Liver (tissue), 9 donors: Measurements from ENCODE around the gene PTRH2. TPM values are rescaled to one million over a fixed set of nuclear protein-coding genes. Genes with fewer than 3 reads are reported as not detected.

Source experiments
- DNase-seq: peaks from one replicate; pipeline ENCODE4 v3.0.0-alpha.2; 2017; ENCODE audit warnings: low spot score
- H3K27ac ChIP-seq, 2 donors: one replicate each; pipeline ENCODE4 v1.7.0; 2013; ENCODE audit warnings: inconsistent platforms in 2 of 2, low read length in 2 of 2, control low read depth in 1 of 2, low read depth in 1 of 2, mild to moderate bottlenecking in 1 of 2
- H3K27me3 ChIP-seq, 4 donors: one replicate each; pipeline versions ENCODE4 v1.6.1 to v1.7.0; 2013; ENCODE audit warnings: low read length in 3 of 4, inconsistent platforms in 1 of 4, mild to moderate bottlenecking in 1 of 4, moderate library complexity in 1 of 4; ENCODE audit not compliant: control insufficient read depth in 4 of 4, insufficient read depth in 4 of 4
- H3K36me3 ChIP-seq, 4 donors: one replicate each; pipeline versions ENCODE4 v1.6.1 to v1.7.0; 2013; ENCODE audit warnings: low read length in 3 of 4, mild to moderate bottlenecking in 3 of 4, low read depth in 1 of 4, moderate library complexity in 1 of 4; ENCODE audit not compliant: control insufficient read depth in 4 of 4, insufficient read depth in 3 of 4
- H3K4me1 ChIP-seq, 4 donors: one replicate each; pipeline versions ENCODE4 v1.6.1 to v1.7.0; 2013; ENCODE audit warnings: low read length in 3 of 4, mild to moderate bottlenecking in 3 of 4, moderate library complexity in 1 of 4; ENCODE audit not compliant: control insufficient read depth in 4 of 4, insufficient read depth in 4 of 4
- H3K4me3 ChIP-seq, 3 donors: one replicate each; pipeline versions ENCODE4 v1.6.1 to v1.7.0; 2013; ENCODE audit warnings: low read length in 3 of 3, control low read depth in 1 of 3, low read depth in 1 of 3, mild to moderate bottlenecking in 1 of 3
- H3K9ac ChIP-seq, 2 donors: one replicate each; pipeline ENCODE4 v1.7.0; 2013; ENCODE audit warnings: low read length in 2 of 2, mild to moderate bottlenecking in 2 of 2, moderate library complexity in 2 of 2, control low read depth in 1 of 2, low read depth in 1 of 2
- H3K9me3 ChIP-seq, 4 donors: one replicate each; pipeline versions ENCODE4 v1.6.1 to v1.7.0; 2013; ENCODE audit warnings: low read length in 3 of 4; ENCODE audit not compliant: control insufficient read depth in 4 of 4
- EGR1 ChIP-seq, 2 donors: IDR thresholded peaks; 2 replicates each; pipeline ENCODE4 v1.6.1; 2016 to 2018; ENCODE audit warnings: antibody characterized with exemption in 2 of 2, low read depth in 2 of 2
- FOXA1 ChIP-seq: IDR thresholded peaks from 2 replicates; pipeline ENCODE4 v1.6.1; 2016; ENCODE audit warnings: antibody characterized with exemption
- FOXA2 ChIP-seq: IDR thresholded peaks from 2 replicates; pipeline ENCODE4 v1.6.1; 2016; ENCODE audit warnings: antibody characterized with exemption
- GABPA ChIP-seq, 2 donors: IDR thresholded peaks in 1 of 2; conservative IDR thresholded peaks in 1 of 2; 2 replicates each; pipeline ENCODE4 v1.6.1; 2016; ENCODE audit warnings: antibody characterized with exemption in 2 of 2, mild to moderate bottlenecking in 1 of 2, moderate library complexity in 1 of 2
- HNF4A ChIP-seq, 2 donors: conservative IDR thresholded peaks; 2 replicates each; pipeline ENCODE4 v1.6.1; 2016; ENCODE audit warnings: antibody characterized with exemption in 2 of 2, mild to moderate bottlenecking in 2 of 2
- HNF4G ChIP-seq: IDR thresholded peaks from 2 replicates; pipeline ENCODE4 v1.6.1; 2016; ENCODE audit warnings: antibody characterized with exemption
- JUND ChIP-seq, 2 donors: IDR thresholded peaks; 2 replicates each; pipeline ENCODE4 v1.6.1; 2016; ENCODE audit warnings: antibody characterized with exemption in 2 of 2
- NR2F2 ChIP-seq: IDR thresholded peaks from 2 replicates; pipeline ENCODE4 v1.6.1; 2016; ENCODE audit warnings: antibody characterized with exemption
- RAD21 ChIP-seq, 2 donors: IDR thresholded peaks; 2 replicates each; pipeline ENCODE4 v1.6.1; 2016; ENCODE audit warnings: antibody characterized with exemption in 2 of 2, mild to moderate bottlenecking in 2 of 2
- RXRA ChIP-seq, 2 donors: IDR thresholded peaks; 2 replicates each; pipeline ENCODE4 v1.6.1; 2017 to 2018; ENCODE audit warnings: antibody characterized with exemption in 2 of 2, mild to moderate bottlenecking in 1 of 2
- SP1 ChIP-seq: IDR thresholded peaks from 2 replicates; pipeline ENCODE4 v1.6.1; 2018; ENCODE audit warnings: antibody characterized with exemption, mild to moderate bottlenecking
- TAF1 ChIP-seq: conservative IDR thresholded peaks from 2 replicates; pipeline ENCODE4 v1.6.1; 2016; ENCODE audit warnings: antibody characterized with exemption, mild to moderate bottlenecking
- YY1 ChIP-seq: IDR thresholded peaks from 2 replicates; pipeline ENCODE4 v1.6.1; 2016; ENCODE audit warnings: antibody characterized with exemption, mild to moderate bottlenecking
- WGBS: extraction: QIAGEN DNeasy Blood & Tissue Kit; methylation state at CpG from one replicate; pipeline ENCODE4 v1.1.7; 2013; 5-methylcytosine and 5-hydroxymethylcytosine counted together
- polyA plus RNA-seq, 2 donors: library from polyadenylated mRNA; stranded (reverse) in 1 of 2; unstranded in 1 of 2; fragments of 200-250 nt in 1 of 2; fragments of >200 nt in 1 of 2; fragmentation: Nextera tagmentation in 1 of 2; extraction: Ambion mirVana in 1 of 2; gene quantifications; one replicate each; pipeline versions ENCODE4 v1.2.1 to v1.2.3, GENCODE V29; 2013 to 2015
- total RNA-seq, 2 donors: library from RNA; depleted of rRNA; stranded (reverse); fragments of >200 nt; gene quantifications; one replicate each; pipeline ENCODE4 v1.2.3, GENCODE V29; 2014
- TF ChIP-seq, protein P1 (sequence below): IDR thresholded peaks from 2 replicates; pipeline ENCODE4 v1.6.1; 2016; ENCODE audit warnings: antibody characterized with exemption
- TF ChIP-seq, protein P2 (sequence below): IDR thresholded peaks from 2 replicates; pipeline ENCODE4 v1.6.1; 2016; ENCODE audit warnings: antibody characterized with exemption
- TF ChIP-seq, protein P3 (sequence below): IDR thresholded peaks from 2 replicates; pipeline ENCODE4 v1.6.1; 2016; ENCODE audit warnings: antibody characterized with exemption
- TF ChIP-seq, protein P4 (sequence below): IDR thresholded peaks from 2 replicates; pipeline ENCODE4 v1.6.1; 2016; ENCODE audit warnings: antibody characterized with exemption, mild to moderate bottlenecking
- donor health status: healthy.
- donor health status: healthy.
- donor health status: healthy.
- donor health status: healthy.
- donor health status: healthy.

Gene PTRH2
- total and polyA plus RNA-seq, 4 donors = 9.7 to 39.1 (median 23.1) TPM

DNA sequence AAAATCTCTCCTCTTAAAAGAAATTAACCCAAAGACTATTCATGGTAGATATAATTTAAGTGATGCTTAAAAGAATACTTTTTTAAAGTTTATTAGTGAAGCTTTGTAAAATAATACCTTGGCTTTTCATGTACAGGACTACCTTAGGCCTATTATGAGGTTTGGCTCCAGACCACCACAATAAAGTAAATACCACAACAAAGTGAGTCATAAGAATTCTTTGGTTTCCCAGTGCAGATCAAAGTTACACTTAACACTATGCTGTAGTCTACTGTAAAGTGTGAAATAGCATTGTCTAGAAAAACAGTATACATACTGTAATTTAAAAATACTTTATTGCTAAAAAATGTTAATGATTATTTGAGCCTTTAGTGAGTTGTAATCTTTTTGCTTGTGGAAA, 55.9 kb downstream of the PTRH2 start (continued):
- no peak for TF ChIP-seq EGR1 (IDR thresholded peaks at IDR 0.05; ENCODE audit: low read depth in 2 of 2)
- TF ChIP-seq HNF4G = no peak
- no peak for TF ChIP-seq TAF1
- TF ChIP-seq YY1 = no peak
- no peak for TF ChIP-seq FOXA2
- TF ChIP-seq RXRA (IDR thresholded peaks at IDR 0.05) = no peak
- TF ChIP-seq, protein P1, sequence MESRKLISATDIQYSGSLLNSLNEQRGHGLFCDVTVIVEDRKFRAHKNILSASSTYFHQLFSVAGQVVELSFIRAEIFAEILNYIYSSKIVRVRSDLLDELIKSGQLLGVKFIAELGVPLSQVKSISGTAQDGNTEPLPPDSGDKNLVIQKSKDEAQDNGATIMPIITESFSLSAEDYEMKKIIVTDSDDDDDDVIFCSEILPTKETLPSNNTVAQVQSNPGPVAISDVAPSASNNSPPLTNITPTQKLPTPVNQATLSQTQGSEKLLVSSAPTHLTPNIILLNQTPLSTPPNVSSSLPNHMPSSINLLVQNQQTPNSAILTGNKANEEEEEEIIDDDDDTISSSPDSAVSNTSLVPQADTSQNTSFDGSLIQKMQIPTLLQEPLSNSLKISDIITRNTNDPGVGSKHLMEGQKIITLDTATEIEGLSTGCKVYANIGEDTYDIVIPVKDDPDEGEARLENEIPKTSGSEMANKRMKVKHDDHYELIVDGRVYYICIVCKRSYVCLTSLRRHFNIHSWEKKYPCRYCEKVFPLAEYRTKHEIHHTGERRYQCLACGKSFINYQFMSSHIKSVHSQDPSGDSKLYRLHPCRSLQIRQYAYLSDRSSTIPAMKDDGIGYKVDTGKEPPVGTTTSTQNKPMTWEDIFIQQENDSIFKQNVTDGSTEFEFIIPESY = no peak
- no peak for TF ChIP-seq HNF4A (conservative IDR thresholded peaks at IDR 0.05)

DNA sequence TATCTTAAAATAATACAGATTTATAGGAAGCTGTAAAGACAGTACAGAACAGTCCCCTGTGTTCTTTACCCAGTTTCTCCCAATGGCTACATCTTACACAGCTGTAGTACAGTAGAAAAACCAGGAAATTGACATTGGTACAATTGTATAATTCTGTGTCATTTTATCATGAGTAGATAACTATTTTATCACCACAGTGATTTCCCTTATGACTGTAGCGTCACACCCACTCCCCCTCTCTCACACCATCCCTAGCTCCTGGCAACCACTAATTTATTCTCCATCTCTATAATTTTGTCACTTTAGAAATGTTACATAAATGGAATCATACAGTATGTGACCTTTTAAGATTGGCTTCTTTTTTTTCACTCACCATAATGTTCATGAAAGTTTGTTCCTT, 56.6 kb downstream of the PTRH2 start:
- Histone ChIP-seq H3K4me3 (no peak overlapping the region), H3K9me3 (no peaks in the 10 kb centered on the region), H3K27me3 (no peaks in the 10 kb centered on the region), H3K4me1 (no peaks in the 10 kb centered on the region), H3K27ac (no peak overlapping the region), H3K9ac (no peak overlapping the region), H3K36me3 (peaks cover 13 to 62% (median 54%) of the 10 kb centered on the region in 4 donors)
- TF ChIP-seq JUND (IDR thresholded peaks at IDR 0.05) (no peak), GABPA (IDR thresholded peaks at IDR 0.05 in 1 of 2, conservative IDR thresholded peaks at IDR 0.05 in 1 of 2) (no peak), SP1 (no peak), RAD21 (IDR thresholded peaks at IDR 0.05) (no peak), RXRA (IDR thresholded peaks at IDR 0.05) (no peak), TAF1 (no peak), FOXA1 (no peak), YY1 (no peak), HNF4A (conservative IDR thresholded peaks at IDR 0.05) (no peak), FOXA2 (no peak), NR2F2 (no peak)
- TF ChIP-seq, protein P1 = no peak
- TF ChIP-seq, protein P2, sequence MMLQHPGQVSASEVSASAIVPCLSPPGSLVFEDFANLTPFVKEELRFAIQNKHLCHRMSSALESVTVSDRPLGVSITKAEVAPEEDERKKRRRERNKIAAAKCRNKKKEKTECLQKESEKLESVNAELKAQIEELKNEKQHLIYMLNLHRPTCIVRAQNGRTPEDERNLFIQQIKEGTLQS = no peak
- TF ChIP-seq, protein P3, sequence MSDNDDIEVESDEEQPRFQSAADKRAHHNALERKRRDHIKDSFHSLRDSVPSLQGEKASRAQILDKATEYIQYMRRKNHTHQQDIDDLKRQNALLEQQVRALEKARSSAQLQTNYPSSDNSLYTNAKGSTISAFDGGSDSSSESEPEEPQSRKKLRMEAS = no peak
- TF ChIP-seq, protein P4, sequence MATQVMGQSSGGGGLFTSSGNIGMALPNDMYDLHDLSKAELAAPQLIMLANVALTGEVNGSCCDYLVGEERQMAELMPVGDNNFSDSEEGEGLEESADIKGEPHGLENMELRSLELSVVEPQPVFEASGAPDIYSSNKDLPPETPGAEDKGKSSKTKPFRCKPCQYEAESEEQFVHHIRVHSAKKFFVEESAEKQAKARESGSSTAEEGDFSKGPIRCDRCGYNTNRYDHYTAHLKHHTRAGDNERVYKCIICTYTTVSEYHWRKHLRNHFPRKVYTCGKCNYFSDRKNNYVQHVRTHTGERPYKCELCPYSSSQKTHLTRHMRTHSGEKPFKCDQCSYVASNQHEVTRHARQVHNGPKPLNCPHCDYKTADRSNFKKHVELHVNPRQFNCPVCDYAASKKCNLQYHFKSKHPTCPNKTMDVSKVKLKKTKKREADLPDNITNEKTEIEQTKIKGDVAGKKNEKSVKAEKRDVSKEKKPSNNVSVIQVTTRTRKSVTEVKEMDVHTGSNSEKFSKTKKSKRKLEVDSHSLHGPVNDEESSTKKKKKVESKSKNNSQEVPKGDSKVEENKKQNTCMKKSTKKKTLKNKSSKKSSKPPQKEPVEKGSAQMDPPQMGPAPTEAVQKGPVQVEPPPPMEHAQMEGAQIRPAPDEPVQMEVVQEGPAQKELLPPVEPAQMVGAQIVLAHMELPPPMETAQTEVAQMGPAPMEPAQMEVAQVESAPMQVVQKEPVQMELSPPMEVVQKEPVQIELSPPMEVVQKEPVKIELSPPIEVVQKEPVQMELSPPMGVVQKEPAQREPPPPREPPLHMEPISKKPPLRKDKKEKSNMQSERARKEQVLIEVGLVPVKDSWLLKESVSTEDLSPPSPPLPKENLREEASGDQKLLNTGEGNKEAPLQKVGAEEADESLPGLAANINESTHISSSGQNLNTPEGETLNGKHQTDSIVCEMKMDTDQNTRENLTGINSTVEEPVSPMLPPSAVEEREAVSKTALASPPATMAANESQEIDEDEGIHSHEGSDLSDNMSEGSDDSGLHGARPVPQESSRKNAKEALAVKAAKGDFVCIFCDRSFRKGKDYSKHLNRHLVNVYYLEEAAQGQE = no peak
- WGBS = 84% methylated on average over 1 of the region's 1 CpG
- no peak for DNase-seq
